ENCODE data around the gene MYH3. TPM values are rescaled to one million over a fixed set of nuclear protein-coding genes. Genes with fewer than 3 reads are reported as not detected.
A peak's percentile ranks its signal among the peaks of the same experiment; 100 is the strongest.

The MYH3 gene
- total and polyA plus RNA-seq, 9 donors = 7,710 to 16,147 (median 11,367) TPM

GRCh38 chr17:10605221-10605783, 51.8 kb downstream of the MYH3 start:
- WGBS (ENCODE audit: insufficient coverage) = 20% methylated on average over 2 of the region's 5 CpGs
- H3K4me3 ChIP-seq (ENCODE audit: low read length) = no peak overlapping the region
- peaks cover 24% of the 10 kb centered on the region for H3K4me1 ChIP-seq (ENCODE audit: control insufficient read depth, insufficient read depth, low read length)
- no peaks in the 10 kb centered on the region for H3K27me3 ChIP-seq (ENCODE audit: control insufficient read depth, insufficient read depth, low read length)
- no peaks in the 10 kb centered on the region for H3K9me3 ChIP-seq (replicated peaks; ENCODE audit: control insufficient read depth, low read depth, low read length)
- H3K36me3 ChIP-seq (ENCODE audit: control insufficient read depth, insufficient read depth, low read length) = no peaks in the 10 kb centered on the region
- DNase-seq = peak; percentile 78
- H3K27ac ChIP-seq (ENCODE audit: low read length) = peak overlapping the region; percentile 69

GRCh38 chr17:10604521-10604920, 52.6 kb downstream of the MYH3 start:
- 81% methylated on average over 8 of the region's 8 CpGs for whole genome bisulfite sequencing (ENCODE audit: insufficient coverage)
- no peak overlapping the region for H3K4me3 ChIP-seq (ENCODE audit: low read length)
- no peak overlapping the region for H3K27ac ChIP-seq (ENCODE audit: low read length)

GRCh38 chr17:10603931-10604330, 53.2 kb downstream of the MYH3 start:
- Histone ChIP-seq H3K9me3 (replicated peaks; ENCODE audit: control insufficient read depth, low read depth, low read length) (no peaks in the 10 kb centered on the region), H3K4me3 (ENCODE audit: low read length) (no peak overlapping the region), H3K4me1 (ENCODE audit: control insufficient read depth, insufficient read depth, low read length) (peaks cover 35% of the 10 kb centered on the region), H3K27ac (ENCODE audit: low read length) (no peak overlapping the region), H3K36me3 (ENCODE audit: control insufficient read depth, insufficient read depth, low read length) (no peaks in the 10 kb centered on the region), H3K27me3 (ENCODE audit: control insufficient read depth, insufficient read depth, low read length) (no peaks in the 10 kb centered on the region)
- 80% methylated on average over 3 of the region's 3 CpGs for WGBS (ENCODE audit: insufficient coverage)
- no peak for DNase-seq

More at GRCh38 chr17:10604521-10604920, 52.6 kb downstream of the MYH3 start:
- Histone ChIP-seq H3K4me1 (ENCODE audit: control insufficient read depth, insufficient read depth, low read length) (peaks cover 30% of the 10 kb centered on the region), H3K36me3 (ENCODE audit: control insufficient read depth, insufficient read depth, low read length) (no peaks in the 10 kb centered on the region), H3K9me3 (replicated peaks; ENCODE audit: control insufficient read depth, low read depth, low read length) (no peaks in the 10 kb centered on the region), H3K27me3 (ENCODE audit: control insufficient read depth, insufficient read depth, low read length) (no peaks in the 10 kb centered on the region)
- DNase-seq = no peak

- no peaks in the 10 kb centered on the region for H3K27me3 ChIP-seq (ENCODE audit: control insufficient read depth, insufficient read depth, low read length)
- WGBS (ENCODE audit: insufficient coverage) = 25% methylated on average over 2 of the region's 5 CpGs
- peaks cover 34% of the 10 kb centered on the region for H3K4me1 ChIP-seq (ENCODE audit: control insufficient read depth, insufficient read depth, low read length)
These were observed 56.5 kb downstream of the MYH3 start for GRCh38 chr17:10600571-10600970.

GRCh38 chr17:10598621-10599020, 58.5 kb downstream of the MYH3 start:
- Histone ChIP-seq H3K27ac (ENCODE audit: low read length) (peak overlapping the region; percentile 31), H3K4me1 (ENCODE audit: control insufficient read depth, insufficient read depth, low read length) (peaks cover 24% of the 10 kb centered on the region), H3K4me3 (ENCODE audit: low read length) (no peak overlapping the region), H3K27me3 (ENCODE audit: control insufficient read depth, insufficient read depth, low read length) (no peaks in the 10 kb centered on the region), H3K9me3 (replicated peaks; ENCODE audit: control insufficient read depth, low read depth, low read length) (no peaks in the 10 kb centered on the region), H3K36me3 (ENCODE audit: control insufficient read depth, insufficient read depth, low read length) (no peaks in the 10 kb centered on the region)
- DNase-seq = peak; percentile 67
- no CpG with 5 or more reads among the region's 2 CpGs for WGBS (ENCODE audit: insufficient coverage)

More at GRCh38 chr17:10600571-10600970, 56.5 kb downstream of the MYH3 start:
- H3K4me3 ChIP-seq (ENCODE audit: low read length) = no peak overlapping the region
- peak; percentile 80 for DNase-seq
- no peak overlapping the region for H3K27ac ChIP-seq (ENCODE audit: low read length)
- H3K9me3 ChIP-seq (replicated peaks; ENCODE audit: control insufficient read depth, low read depth, low read length) = no peaks in the 10 kb centered on the region
- H3K36me3 ChIP-seq (ENCODE audit: control insufficient read depth, insufficient read depth, low read length) = no peaks in the 10 kb centered on the region

GRCh38 chr17:10589553-10590145, 67.5 kb downstream of the MYH3 start:
- 90% methylated on average over 7 of the region's 8 CpGs for WGBS (ENCODE audit: insufficient coverage)
- Histone ChIP-seq H3K27me3 (ENCODE audit: control insufficient read depth, insufficient read depth, low read length) (no peaks in the 10 kb centered on the region), H3K27ac (ENCODE audit: low read length) (no peak overlapping the region)

GRCh38 chr17:10585529-10585928, 71.6 kb downstream of the MYH3 start:
- Histone ChIP-seq H3K36me3 (ENCODE audit: control insufficient read depth, insufficient read depth, low read length) (no peaks in the 10 kb centered on the region), H3K27me3 (ENCODE audit: control insufficient read depth, insufficient read depth, low read length) (no peaks in the 10 kb centered on the region), H3K4me3 (ENCODE audit: low read length) (no peak overlapping the region), H3K4me1 (ENCODE audit: control insufficient read depth, insufficient read depth, low read length) (no peaks in the 10 kb centered on the region), H3K9me3 (replicated peaks; ENCODE audit: control insufficient read depth, low read depth, low read length) (no peaks in the 10 kb centered on the region), H3K27ac (ENCODE audit: low read length) (no peak overlapping the region)
- DNase-seq = no peak
- WGBS (ENCODE audit: insufficient coverage) = 74% methylated on average over 7 of the region's 9 CpGs

More at GRCh38 chr17:10589553-10590145, 67.5 kb downstream of the MYH3 start:
- no peaks in the 10 kb centered on the region for H3K9me3 ChIP-seq (replicated peaks; ENCODE audit: control insufficient read depth, low read depth, low read length)
- no peak overlapping the region for H3K4me3 ChIP-seq (ENCODE audit: low read length)
- no peaks in the 10 kb centered on the region for H3K4me1 ChIP-seq (ENCODE audit: control insufficient read depth, insufficient read depth, low read length)
- no peak for DNase-seq
- no peaks in the 10 kb centered on the region for H3K36me3 ChIP-seq (ENCODE audit: control insufficient read depth, insufficient read depth, low read length)

- Histone ChIP-seq H3K4me1 (ENCODE audit: control insufficient read depth, insufficient read depth, low read length) (no peaks in the 10 kb centered on the region), H3K9me3 (replicated peaks; ENCODE audit: control insufficient read depth, low read depth, low read length) (no peaks in the 10 kb centered on the region), H3K27me3 (ENCODE audit: control insufficient read depth, insufficient read depth, low read length) (no peaks in the 10 kb centered on the region), H3K27ac (ENCODE audit: low read length) (no peak overlapping the region), H3K4me3 (ENCODE audit: low read length) (no peak overlapping the region), H3K36me3 (ENCODE audit: control insufficient read depth, insufficient read depth, low read length) (no peaks in the 10 kb centered on the region)
- no CpG with 5 or more reads among the region's 4 CpGs for WGBS (ENCODE audit: insufficient coverage)
- no peak for DNase-seq
These were observed 73.3 kb downstream of the MYH3 start for GRCh38 chr17:10583834-10584233.

- H3K4me1 ChIP-seq (ENCODE audit: control insufficient read depth, insufficient read depth, low read length) = no peaks in the 10 kb centered on the region
- H3K4me3 ChIP-seq (ENCODE audit: low read length) = no peak overlapping the region
- no peaks in the 10 kb centered on the region for H3K9me3 ChIP-seq (replicated peaks; ENCODE audit: control insufficient read depth, low read depth, low read length)
- no peak for DNase-seq
- H3K27ac ChIP-seq (ENCODE audit: low read length) = no peak overlapping the region
- H3K36me3 ChIP-seq (ENCODE audit: control insufficient read depth, insufficient read depth, low read length) = no peaks in the 10 kb centered on the region
- WGBS (ENCODE audit: insufficient coverage) = 53% methylated on average over 1 of the region's 2 CpGs
- H3K27me3 ChIP-seq (ENCODE audit: control insufficient read depth, insufficient read depth, low read length) = no peaks in the 10 kb centered on the region
These were observed 77.8 kb downstream of the MYH3 start for GRCh38 chr17:10579270-10579669.
